ENCODE data around the gene RBM20. TPM values are rescaled to one million over a fixed set of nuclear protein-coding genes. Genes with fewer than 3 reads are reported as not detected.
"Not testable (repeated sequence)": the region's sequence is repeated elsewhere in the genome, so short reads cannot be mapped to it uniquely, and the experiment has no call there.

The RBM20 gene
- polyA plus RNA-seq, 2 of the 4 experiments (the other 2 are of a cell fraction), result 1.5 to 1.8 TPM

GRCh38 chr10:110864662-110865140 lies 220.6 kb downstream of the RBM20 start:
- H3K9me3 ChIP-seq, result no peaks in the 10 kb centered on the region
- H3K4me1 ChIP-seq, result peaks cover 36% of the 10 kb centered on the region
- no peak overlapping the region for H3K4me3 ChIP-seq
- FAIRE-seq (no peak), DNase-seq (ENCODE audit: low read depth in 1 of 2, low spot score in 1 of 2) (no peak), ATAC-seq (no peak)
- 78% methylated on average over 6 of the region's 6 CpGs for WGBS (ENCODE audit: missing lambda C conversion rate)
- H3K4me2 ChIP-seq, result peak overlapping the region; percentile 72
- peak overlapping the region; percentile 66 to 75 for H3K27ac ChIP-seq
- TF ChIP-seq NPAS2 (CRISPR knock-in tag; IDR thresholded peaks at IDR 0.05; ENCODE audit: borderline replicate concordance) (no peak), GATA3 (IDR thresholded peaks at IDR 0.05; ENCODE audit: borderline replicate concordance) (no peak)
- TF ChIP-seq, protein P1, sequence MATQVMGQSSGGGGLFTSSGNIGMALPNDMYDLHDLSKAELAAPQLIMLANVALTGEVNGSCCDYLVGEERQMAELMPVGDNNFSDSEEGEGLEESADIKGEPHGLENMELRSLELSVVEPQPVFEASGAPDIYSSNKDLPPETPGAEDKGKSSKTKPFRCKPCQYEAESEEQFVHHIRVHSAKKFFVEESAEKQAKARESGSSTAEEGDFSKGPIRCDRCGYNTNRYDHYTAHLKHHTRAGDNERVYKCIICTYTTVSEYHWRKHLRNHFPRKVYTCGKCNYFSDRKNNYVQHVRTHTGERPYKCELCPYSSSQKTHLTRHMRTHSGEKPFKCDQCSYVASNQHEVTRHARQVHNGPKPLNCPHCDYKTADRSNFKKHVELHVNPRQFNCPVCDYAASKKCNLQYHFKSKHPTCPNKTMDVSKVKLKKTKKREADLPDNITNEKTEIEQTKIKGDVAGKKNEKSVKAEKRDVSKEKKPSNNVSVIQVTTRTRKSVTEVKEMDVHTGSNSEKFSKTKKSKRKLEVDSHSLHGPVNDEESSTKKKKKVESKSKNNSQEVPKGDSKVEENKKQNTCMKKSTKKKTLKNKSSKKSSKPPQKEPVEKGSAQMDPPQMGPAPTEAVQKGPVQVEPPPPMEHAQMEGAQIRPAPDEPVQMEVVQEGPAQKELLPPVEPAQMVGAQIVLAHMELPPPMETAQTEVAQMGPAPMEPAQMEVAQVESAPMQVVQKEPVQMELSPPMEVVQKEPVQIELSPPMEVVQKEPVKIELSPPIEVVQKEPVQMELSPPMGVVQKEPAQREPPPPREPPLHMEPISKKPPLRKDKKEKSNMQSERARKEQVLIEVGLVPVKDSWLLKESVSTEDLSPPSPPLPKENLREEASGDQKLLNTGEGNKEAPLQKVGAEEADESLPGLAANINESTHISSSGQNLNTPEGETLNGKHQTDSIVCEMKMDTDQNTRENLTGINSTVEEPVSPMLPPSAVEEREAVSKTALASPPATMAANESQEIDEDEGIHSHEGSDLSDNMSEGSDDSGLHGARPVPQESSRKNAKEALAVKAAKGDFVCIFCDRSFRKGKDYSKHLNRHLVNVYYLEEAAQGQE (IDR thresholded peaks at IDR 0.05), result no peak
- POLR2A ChIA-PET, result interaction anchor here (1.0 kb wide), 1 partner anchor 54 kb away, joined by 3 read pairs; the partner anchor contains the start of gene BBIP1
- CTCF ChIA-PET, result interaction anchor here (0.7 to 3.0 kb wide), 3 partner anchors 20 to 222 kb away, joined by 4 to 13 read pairs (median 5); no protein-coding TSS in a partner anchor

- Histone ChIP-seq H3K27ac (peak overlapping the region; percentile 66 to 75), H3K9me3 (no peaks in the 10 kb centered on the region), H3K4me1 (peaks cover 34% of the 10 kb centered on the region), H3K4me2 (peak overlapping the region; percentile 72), H3K4me3 (no peak overlapping the region)
- CTCF ChIA-PET, result interaction anchor here (0.7 to 3.0 kb wide), 5 partner anchors 19 to 223 kb away, joined by 3 to 13 read pairs (median 5); no protein-coding TSS in a partner anchor
- 12% methylated on average over 6 of the region's 6 CpGs for WGBS (ENCODE audit: missing lambda C conversion rate)
- ATAC-seq (peak; percentile 74 to 91), FAIRE-seq (no peak), DNase-seq (ENCODE audit: low read depth in 1 of 2, low spot score in 1 of 2) (peak in 1 of 2 experiments; percentile 71)
- POLR2A ChIA-PET, result interaction anchor here (1.0 kb wide), 1 partner anchor 54 kb away, joined by 3 read pairs; the partner anchor contains the start of gene BBIP1
- peak; percentile 66 for TF ChIP-seq MAFK (IDR thresholded peaks at IDR 0.05; ENCODE audit: partially characterized antibody)
- no peak for TF ChIP-seq PBX3 (IDR thresholded peaks at IDR 0.05)
- TF ChIP-seq FOSL2 (IDR thresholded peaks at IDR 0.05), result no peak
- peak; percentile 58; the same call in 1 of the 2 replicates for TF ChIP-seq FOSL2 (CRISPR knock-in tag; IDR thresholded peaks at IDR 0.05)
- TF ChIP-seq NR3C1 (IDR thresholded peaks at IDR 0.05), result no peak
- peak; percentile 6; the same call in 1 of the 2 replicates for TF ChIP-seq GATA3 (IDR thresholded peaks at IDR 0.05; ENCODE audit: borderline replicate concordance)
Measured at GRCh38 chr10:110865186-110865808, 221.2 kb downstream of the RBM20 start.

- Histone ChIP-seq H3K4me1 (peaks cover 38% of the 10 kb centered on the region), H3K9me3 (no peaks in the 10 kb centered on the region), H3K4me2 (peak overlapping the region; percentile 72), H3K27ac (peak overlapping the region; percentile 66 to 75), H3K4me3 (no peak overlapping the region)
- DNase-seq (ENCODE audit: low read depth in 1 of 2, low spot score in 1 of 2) (peak in 1 of 2 experiments; percentile 37), FAIRE-seq (no peak), ATAC-seq (peak; percentile 51 to 74; a peak in 5 of 6 replicates)
- ChIA-PET CTCF (interaction anchor here (1.1 to 3.0 kb wide), 4 partner anchors 14 to 120 kb away, joined by 3 to 13 read pairs (median 4); no protein-coding TSS in a partner anchor), POLR2A (no interaction called here)
- WGBS (ENCODE audit: missing lambda C conversion rate), result 50% methylated on average over 4 of the region's 4 CpGs
- peak; percentile 58; the same call in 1 of the 2 replicates for TF ChIP-seq PBX3 (IDR thresholded peaks at IDR 0.05)
- TF ChIP-seq ZFP36 (IDR thresholded peaks at IDR 0.05; ENCODE audit: borderline replicate concordance, partially characterized antibody), result peak; percentile 74
- TF ChIP-seq BCL3 (IDR thresholded peaks at IDR 0.05), result no peak
- peak; percentile 75; the same call in 1 of the 2 replicates for TF ChIP-seq KDM1A (IDR thresholded peaks at IDR 0.05; ENCODE audit: low read depth)
Measured at GRCh38 chr10:110865809-110866482, 221.8 kb downstream of the RBM20 start.

DNA sequence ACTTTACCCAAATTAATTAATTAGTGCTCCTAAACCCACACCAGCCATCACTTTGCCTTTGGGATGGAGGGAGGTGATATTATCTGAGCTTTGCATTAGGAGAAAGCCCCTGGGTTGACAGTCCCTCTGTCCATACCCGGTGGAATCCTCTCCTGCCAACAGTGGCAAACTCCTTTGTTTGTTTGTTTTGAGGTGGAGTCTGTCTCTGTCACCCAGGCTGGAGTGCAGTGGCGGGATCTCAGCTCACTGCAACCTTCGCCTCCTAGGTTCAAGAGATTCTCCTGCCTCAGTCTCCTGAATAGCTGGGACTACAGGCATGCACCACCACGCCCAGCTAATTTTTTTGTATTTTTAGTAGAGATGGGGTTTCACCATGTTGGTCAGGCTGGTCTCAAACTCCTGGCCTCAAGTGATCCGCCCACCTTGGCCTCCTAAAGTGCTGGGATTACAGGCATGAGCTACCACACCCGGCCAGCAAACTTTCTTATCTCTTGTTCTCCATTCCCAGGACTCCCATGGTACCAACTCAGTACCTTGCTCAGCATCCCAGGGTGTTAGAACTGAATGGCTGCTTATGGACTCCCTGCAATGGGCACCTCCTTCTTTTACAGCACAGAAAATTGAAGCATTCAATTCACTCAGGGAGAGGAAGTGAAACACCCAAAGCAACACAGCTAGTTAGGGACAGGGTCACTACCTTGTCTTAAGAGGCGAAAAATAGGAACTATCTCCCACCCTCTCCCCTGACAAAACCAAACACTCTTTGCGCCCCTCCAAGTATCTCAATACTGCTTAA lies 223.1 kb downstream of the RBM20 start:
- CTCF ChIA-PET, result interaction anchor here (0.6 to 3.0 kb wide), 10 partner anchors 15 to 584 kb away, joined by 3 to 13 read pairs (median 4); no protein-coding TSS in a partner anchor
- Histone ChIP-seq H3K4me1 (peaks cover 42% of the 10 kb centered on the region), H3K27ac (peak overlapping the region; percentile 3 to 75; a peak in 4 of 6 replicates)
- 72% methylated on average over 8 of the region's 8 CpGs for WGBS (ENCODE audit: missing lambda C conversion rate)
- FAIRE-seq; H3K4me3 ChIP-seq; POLR2A ChIA-PET; ATAC-seq; DNase-seq (ENCODE audit: low read depth in 1 of 2, low spot score in 1 of 2); H3K9me3 ChIP-seq; H3K4me2 ChIP-seq: not testable (repeated sequence)

Measured in A549 (cell line).